Measurements from ENCODE around the gene FAM20C.
"Not testable (repeated sequence)": the region's sequence is repeated elsewhere in the genome, so short reads cannot be mapped to it uniquely, and the experiment has no call there.

Gene FAM20C

DNA sequence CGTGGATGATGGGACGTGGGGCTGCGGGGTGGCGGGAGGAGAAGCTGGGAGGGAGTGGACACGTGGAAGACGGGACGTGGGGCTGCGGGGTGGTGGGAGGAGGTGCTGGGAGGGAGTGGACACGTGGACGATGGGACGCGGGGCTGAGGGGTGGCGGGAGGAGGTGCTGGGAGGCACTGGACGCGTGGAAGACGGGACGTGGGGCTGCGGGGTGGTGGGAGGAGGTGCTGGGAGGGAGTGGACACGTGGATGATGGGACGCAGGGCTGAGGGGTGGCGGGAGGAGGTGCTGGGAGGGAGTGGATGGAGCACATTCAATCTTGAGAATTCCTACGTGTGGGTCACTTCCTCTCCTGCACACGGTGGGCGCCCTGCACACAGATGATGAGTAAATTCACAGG is 104.8 kb downstream of the FAM20C start:
- not testable (repeated sequence) for DNase-seq

DNA sequence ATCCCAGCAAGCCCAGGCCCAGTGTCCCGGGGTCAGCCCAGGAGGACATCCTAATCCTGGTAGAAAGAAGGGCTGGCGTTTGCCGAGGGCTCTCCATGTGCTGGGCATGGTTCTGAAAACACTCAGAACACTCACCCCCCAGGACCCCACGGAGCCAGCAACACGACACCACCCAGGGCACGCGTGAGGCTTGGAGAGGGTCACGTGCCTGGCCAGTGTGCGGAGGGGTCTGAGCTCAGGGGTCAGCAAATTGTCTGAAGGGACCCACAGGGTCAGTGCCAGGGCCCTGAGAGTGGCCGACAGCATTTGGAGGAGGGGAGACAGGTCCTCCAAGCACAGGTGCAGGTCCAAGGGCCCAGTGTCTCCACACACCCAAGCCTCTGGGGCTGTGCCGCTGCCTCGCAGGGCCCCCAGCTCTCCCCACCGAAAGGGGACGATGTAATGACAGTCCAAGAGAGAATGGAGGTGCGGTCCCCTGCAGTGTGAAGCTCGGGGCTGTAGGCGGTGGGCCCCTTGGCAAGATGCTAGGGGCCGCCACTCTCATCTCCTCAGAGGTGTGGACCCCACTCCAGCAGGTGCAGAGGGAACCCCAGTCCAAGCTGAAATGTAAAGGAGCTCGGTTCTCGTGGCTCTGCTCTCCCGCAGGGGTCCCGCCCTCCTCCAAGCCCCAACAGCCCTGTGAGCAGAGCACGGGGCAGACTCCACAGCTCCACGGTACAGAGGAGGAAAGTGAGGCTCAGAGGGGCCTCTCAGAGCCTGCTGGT is 105.4 kb downstream of the FAM20C start:
- DNase-seq = no peak

DNA sequence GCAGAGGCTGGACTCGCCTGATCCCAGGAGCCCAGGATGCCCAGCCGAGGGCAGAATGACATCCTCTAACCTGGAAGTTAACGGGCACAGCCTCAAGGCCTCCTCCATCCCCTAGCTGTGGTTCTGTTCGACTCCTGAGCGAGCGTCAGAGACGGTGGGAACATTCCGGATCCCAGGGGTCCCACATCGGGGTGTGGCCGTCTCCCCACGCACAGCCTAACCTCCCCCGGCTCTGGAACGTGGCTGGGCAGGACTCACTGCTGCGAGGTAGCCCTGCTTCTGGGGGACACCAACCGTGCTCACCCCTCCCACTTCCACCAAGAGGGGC is 106.0 kb downstream of the FAM20C start:
- no peak for DNase-seq

DNA sequence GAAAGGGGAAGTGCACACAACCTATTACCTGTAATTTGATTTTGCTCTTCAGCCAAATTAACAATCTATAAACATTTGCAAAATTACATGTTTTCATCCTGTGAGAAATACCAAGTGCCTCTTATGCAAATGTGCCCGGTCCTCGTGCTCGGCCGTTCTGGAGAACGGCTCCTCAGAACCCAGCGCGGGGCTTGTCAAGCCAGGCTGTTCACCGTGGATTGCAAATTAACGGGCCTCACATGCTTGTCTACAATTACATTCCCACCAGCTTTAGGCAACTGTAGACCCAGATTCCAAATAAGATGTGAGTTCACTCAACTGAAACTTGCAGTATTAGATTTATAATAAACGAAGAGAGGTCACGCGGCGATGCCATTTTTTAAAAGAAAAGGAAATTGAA is 106.4 kb downstream of the FAM20C start:
- DNase-seq = no peak

DNA sequence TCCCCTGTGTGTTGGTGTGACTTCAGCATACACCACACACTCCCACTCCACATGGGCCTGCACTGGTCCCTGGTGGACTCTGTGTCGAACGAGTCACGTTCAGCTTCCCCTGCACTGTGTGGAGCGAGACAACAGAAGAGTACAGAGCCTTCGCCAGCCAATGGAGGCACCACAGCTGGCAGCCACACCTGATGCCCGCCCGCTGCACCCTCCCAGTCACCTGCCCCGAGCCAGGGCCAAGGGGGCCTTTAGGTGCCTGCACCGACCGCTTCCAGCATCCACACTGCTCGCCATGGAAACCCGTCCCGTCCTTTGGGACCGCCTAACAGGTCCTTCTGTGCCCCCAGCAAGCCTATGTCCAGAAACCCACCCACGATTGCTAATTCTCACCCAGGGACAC is 106.8 kb downstream of the FAM20C start:
- no peak for DNase-seq

DNA sequence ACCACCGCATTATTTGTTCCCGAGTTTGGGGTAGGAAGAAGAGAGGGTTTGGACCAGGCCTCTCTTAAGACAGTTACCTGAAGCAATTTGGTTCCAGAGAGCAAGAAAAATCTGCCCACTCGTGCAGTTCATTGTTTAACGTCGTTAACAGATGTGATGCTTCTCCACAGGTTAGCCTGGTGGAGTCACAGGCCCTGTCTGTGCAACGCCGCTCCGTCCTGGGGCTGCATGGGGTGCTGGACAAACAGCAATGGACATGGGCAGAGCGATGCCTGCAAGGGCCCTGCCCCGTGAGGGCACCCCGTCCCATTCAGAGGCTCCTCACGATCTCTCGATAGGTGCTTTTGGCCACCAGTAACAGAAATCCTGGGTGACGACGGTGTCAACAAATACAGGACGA is 107.3 kb downstream of the FAM20C start:
- no peak for DNase-seq

DNA sequence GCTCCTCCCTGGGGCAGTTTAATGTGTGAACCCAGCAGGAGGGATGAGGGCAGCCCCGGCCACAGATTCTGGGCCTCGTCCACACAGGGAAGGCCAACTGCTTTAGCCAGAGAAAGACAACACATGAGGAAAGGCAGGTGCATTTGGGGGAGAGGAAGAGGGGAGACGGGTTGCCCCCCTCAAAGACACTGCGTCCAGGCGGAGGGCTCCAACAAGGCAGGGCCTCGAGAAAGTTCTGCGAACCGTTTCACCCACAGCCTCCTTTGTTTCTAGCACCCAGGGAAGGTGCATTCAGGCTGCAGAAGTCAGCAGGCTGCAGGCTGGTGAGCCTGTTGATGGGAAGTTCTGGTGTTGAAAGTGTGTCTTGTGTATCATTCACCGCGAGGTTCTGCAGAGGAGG is 107.7 kb downstream of the FAM20C start:
- no peak for DNase-seq

DNA sequence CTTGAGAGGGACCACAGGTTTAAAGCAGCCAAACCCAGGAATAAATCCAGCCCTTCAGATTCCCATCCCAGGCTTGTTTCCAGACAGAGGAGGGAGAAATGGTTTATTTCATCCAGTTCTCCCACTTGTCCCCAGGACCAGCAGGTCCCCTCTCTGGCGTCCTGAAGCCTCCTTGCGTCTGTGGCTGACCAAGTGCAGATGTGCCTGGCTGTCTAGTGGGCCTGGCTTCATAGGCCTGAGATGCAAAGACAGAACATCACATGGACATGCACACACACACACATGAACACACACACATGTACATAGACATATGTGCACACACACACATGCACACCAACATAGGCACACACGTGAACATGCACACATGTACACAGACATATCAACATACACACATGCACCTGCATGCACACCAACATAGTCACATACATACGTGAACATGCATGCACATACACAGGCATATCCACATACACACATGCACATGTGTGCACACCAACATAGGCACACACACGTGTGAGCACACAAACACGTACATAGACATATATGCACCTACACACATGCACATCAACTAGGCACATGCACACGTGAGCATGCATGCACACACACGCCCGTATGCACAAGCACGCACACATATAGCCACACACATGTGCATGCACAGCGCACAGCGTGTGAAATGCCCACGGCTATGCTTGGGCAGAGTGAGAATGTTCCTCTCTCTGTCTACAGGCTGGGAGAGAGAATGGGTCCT is 108.3 kb downstream of the FAM20C start:
- DNase-seq = no peak

DNA sequence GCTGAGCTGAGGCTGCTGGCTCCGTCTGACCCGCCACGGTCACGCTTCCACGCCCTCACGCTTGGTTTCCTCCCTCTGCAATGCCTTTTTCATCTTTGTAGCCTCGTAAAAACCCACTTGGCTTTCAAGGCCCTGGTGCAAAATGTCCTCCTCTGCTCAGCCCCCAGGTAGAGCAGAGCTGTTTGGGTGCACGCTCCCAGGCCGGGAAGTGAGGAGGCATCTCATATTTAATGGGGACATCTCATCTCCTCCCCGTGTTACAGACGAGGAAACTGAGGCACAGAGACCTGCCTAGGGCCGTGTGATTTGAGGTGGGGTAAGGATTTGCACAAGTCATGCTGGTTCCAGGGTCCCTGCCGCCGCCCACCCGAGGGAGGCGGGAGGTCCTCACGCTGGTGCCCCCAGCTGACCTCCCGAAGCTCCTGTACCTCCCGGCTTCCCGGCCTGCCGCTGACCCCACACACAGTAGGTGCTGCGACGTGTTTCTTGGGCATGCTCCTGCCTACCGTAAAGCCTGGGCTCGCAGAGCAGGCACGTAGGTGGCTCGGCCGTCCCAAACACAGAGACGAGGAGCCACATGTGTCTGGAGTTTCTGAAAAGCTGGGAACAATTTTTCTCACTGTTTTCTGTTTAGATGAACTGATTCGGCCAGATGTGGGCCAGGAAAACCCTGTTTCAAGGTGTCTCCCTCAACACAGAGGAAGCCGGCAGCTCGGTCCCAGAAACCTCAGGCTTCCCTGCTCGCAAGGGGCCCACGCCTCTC is 109.1 kb downstream of the FAM20C start:
- DNase-seq = no peak

DNA sequence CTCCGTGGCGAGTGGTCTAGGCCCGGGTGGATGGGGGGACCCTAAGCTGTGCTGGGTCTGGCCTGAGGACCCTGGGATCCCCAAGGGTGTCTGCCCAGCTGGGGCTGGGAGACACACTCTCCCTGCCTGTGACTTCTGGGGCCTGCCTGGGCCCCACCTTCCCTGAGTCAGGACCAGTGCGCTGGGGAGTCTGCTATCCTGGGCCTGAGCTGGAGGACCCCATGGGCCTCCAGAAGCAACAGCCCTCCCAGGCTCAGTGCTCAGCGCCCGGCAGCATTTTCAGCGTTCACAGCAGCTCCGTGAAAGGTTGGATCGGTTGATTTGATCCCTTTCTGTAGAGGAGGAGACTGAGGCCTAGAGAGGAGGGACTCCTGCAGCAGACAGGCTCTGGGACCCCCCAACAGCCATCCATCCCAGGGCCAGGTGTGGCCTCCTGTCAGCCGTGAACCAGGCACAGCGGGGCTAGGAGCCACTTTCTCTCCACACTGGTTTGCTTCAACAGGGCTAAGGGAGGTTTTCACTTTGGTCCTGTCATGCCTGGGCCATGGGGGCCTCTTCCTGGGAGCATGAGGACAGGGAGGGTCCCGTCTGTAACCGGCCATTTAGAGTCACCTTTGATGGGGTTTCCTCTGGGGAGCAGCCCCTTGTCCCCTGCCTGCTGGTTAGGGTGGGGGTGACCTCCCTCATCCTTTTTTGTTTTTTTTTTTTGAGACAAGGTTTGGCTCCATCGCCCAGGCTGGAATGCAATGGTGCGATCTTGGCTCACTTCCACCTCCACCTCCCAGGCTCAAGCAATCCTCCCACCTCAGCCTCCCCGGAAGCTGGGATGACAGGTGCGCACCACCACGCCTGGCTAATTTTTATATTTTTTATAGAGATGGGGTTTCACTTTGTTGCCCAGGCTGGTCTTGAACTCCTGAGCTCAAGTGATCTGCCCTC is 110.0 kb downstream of the FAM20C start:
- no peak for DNase-seq

DNA sequence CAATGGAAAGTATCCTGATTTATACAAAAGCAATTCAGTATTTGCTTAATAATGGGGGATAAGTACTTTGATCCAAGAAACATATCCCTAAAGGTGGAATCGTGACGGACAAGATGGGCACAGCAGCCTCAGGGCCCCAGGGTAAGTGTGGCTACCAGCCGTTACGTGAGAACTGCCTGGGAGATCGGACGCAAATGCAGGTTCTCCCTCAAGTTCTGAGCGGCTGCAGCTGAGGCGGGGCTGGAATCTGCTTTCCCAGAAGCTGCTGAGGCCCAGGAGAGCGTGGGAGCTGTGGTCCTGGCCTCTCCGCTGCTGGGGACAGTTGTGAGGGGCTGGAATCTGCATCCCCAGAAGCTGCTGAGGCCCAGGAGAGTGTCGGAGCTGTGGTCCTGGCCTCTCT is 111.1 kb downstream of the FAM20C start:
- DNase-seq = no peak

DNA sequence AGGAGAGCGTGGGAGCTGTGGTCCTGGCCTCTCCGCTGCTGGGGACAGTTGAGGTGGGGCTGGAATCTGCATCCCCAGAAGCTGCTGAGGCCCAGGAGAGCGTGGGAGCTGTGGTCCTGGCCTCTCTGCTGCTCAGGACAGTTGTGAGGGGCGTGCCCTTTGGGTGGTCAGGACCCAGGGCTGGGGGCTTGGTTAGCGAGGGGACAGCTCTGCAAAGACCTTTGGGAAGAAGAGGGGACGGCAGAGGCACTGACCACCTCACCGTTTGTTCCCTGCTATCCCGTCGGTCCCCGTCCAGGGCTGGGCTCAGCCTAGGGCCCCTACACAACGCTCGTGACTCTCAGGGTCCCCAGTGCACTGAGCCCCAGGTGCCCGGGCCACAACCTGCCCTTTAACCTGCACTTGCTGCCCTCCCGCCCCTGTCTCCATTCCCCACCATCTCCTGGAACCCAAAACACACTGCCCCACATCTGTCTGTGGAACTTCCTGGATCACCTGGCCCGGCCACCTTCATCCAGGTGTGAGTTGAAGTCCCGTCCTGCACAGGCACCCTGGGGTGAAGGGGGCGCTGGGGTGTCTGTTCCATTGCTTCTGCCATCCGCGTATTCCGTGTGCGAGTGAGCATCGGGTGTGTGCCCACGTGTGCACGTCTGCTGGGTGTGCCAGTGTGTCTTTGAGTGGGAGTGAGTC is 111.7 kb downstream of the FAM20C start:
- no peak for DNase-seq

DNA sequence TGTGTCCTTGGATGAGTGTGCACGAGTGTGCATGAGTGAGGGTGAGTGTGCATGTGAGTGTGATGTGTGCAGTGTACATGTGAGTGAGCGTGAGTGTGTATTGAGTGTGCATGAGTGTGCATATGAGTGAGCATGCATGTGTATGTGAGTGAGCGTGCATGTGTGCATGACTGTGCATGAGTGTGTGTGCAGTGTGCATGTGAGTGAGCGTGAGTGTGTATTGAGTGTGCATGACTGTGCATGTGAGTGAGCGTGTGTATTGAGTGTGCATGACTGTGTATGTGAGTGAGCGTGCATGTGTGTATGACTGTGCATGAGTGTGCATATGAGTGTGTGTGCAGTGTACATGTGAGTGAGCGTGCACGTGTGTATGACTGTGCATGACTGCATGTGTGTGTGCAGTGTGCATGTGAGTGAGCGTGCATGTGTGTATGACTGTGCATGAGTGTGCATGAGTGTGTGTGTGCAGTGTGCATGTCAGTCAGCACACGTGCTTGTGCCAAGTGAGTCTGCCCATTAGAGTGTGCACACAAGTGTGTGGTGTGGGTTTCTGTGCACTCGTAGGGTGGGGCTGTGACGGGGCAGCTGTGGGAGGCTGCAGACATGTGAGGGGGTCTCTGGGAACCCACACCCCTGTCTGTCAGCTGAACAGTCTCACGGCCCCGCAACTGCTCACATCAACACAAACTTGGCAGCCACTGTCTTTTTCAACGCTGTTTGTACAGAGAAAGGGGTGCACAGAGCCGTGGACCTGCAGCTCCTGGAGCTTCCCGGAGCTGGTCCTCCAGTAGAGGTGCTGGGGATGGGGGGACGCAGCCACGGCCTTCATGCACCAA is 112.4 kb downstream of the FAM20C start:
- DNase-seq = no peak

DNA sequence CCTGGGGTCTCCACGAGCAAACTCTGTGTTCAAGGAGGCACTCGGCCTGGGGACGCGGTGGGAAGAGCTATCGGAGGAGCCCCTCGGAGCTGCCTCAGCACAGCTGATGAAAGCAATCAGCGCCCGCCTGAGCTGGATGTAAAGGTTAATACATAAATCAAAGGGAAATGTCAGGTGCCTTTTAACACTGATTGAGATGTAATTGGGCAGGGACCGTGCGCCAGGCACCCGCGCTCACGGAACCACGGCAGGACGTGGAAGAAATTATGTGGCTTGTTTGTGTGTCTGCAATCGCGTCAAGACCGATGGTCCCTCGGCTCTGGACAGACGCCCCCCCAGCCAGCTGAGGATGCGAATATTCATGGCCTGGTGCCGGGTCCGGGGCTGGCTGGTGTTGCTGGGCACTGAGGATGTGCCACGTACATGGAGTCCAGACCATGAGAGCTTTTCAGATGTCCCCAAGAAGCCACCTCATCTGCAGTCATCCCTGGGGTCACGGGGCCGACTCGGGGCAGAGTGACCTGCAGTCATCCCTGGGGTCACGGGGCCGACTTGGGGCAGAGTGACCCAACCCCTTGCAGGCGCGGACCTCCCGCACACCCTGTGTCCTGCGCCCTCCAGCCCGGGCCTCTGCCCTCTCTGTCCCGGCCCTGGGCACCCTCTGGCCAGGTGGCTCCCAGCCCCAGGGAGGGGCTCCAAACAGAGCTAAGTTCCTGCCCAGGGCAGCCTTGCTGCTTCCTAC is 113.2 kb downstream of the FAM20C start:
- DNase-seq = no peak

DNA sequence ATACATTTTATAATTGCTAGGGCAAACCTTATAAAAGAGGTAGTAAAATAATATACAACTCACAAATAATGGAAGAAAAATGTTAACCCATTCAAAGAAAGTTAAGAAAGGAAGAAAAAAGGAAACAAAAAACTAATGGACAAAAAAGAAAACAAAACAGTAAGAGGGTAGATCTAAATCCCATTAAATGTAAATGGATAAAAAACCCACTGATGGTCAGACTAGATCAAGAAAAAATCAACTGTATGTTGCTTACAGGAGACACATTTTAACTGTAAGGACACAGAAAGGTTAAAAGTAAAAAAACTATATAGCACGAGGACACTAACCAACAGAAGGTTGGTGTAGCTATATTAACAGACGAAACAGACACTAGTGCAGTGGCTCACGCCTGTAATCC is 115.6 kb downstream of the FAM20C start:
- DNase-seq = no peak

DNA sequence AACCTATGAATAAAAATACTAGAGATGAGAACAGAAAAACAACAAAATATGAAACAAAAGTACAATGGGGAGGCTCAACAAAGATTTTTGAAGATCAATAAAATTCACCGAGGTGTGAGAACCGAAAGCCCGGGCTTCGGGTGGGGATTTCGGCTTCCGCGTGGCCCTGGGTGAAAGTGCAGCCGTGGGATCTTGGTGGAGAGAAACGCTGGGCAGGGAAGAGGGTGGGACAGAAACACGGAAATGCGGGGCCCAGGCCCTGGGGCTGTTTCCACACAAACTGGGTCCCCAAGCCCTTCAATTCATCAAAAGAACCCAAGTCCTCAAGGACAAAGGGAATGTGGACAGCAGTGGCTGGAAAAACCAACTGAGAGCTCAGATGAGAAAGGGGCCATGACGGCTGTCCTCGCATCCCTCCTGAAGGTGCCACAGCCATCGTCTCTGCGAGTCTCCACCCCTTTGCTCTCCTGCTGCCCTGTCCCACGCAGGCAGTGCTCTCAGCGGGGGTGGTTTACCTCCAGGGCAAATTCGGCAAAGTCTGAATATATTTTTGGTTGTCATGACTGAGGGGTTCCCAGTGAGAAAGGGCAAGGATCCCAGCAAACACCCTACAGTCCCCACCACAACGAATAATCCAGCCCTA is 117.3 kb downstream of the FAM20C start:
- DNase-seq = no peak
